WTC11 (cell line): Measurements from ENCODE around the gene PPFIBP1.

Experiments used
- ATF2 ChIP-seq: sonication (generic); formaldehyde crosslinking; IDR thresholded peaks from 2 replicates; pipeline ENCODE4 v1.8.1; 2022; ENCODE audit warnings: low read depth, missing genetic modification reagents, borderline replicate concordance
- ATF3 ChIP-seq: sonication (generic); formaldehyde crosslinking; conservative IDR thresholded peaks from 2 replicates; pipeline ENCODE4 v1.8.1; 2022; ENCODE audit warnings: mild to moderate bottlenecking, missing genetic modification reagents
- CTCF ChIP-seq: fragments of 200-600 bp; IDR thresholded peaks from 2 replicates; pipeline ENCODE4 v1.8.0; 2022; ENCODE audit warnings: antibody characterized with exemption
- JUN ChIP-seq: sonication (generic); formaldehyde crosslinking; IDR thresholded peaks from 2 replicates; pipeline ENCODE4 v1.8.0; 2023; ENCODE audit warnings: mild to moderate bottlenecking, missing genetic modification reagents
- MAX ChIP-seq: sonication (generic); formaldehyde crosslinking; IDR thresholded peaks from 2 replicates; pipeline ENCODE4 v1.8.0; 2022; ENCODE audit warnings: mild to moderate bottlenecking, missing genetic modification reagents
- PRDM15 ChIP-seq: sonication (generic); formaldehyde crosslinking; IDR thresholded peaks from 2 replicates; pipeline ENCODE4 v1.8.0; 2022; ENCODE audit warnings: missing genetic modification reagents
- SMAD3 ChIP-seq: sonication (generic); formaldehyde crosslinking; IDR thresholded peaks from 2 replicates; pipeline ENCODE4 v1.8.0; 2022; ENCODE audit warnings: missing genetic modification reagents, mild to moderate bottlenecking, borderline replicate concordance
- SP1 ChIP-seq: sonication (generic); formaldehyde crosslinking; conservative IDR thresholded peaks from 2 replicates; pipeline ENCODE4 v1.8.1; 2022; ENCODE audit warnings: missing genetic modification reagents
- ZBTB21 ChIP-seq: sonication (generic); formaldehyde crosslinking; IDR thresholded peaks from 2 replicates; pipeline ENCODE4 v1.8.1; 2023; ENCODE audit warnings: mild to moderate bottlenecking, missing genetic modification reagents, borderline replicate concordance
- ZNF121 ChIP-seq: sonication (generic); formaldehyde crosslinking; IDR thresholded peaks from 2 replicates; pipeline ENCODE4 v1.8.0; 2023; ENCODE audit warnings: missing genetic modification reagents

GRCh38 chr12:27723212-27723611, 199.2 kb downstream of the PPFIBP1 start:
- no peak for TF ChIP-seq CTCF
- no peak for TF ChIP-seq MAX (CRISPR knock-in tag)
- no peak for TF ChIP-seq PRDM15 (CRISPR knock-in tag)
- TF ChIP-seq SP1: no peak
- no peak for TF ChIP-seq ATF3
- no peak for TF ChIP-seq JUN (CRISPR knock-in tag)
- no peak for TF ChIP-seq ZBTB21 (CRISPR knock-in tag)
- no peak for TF ChIP-seq ZNF121
- TF ChIP-seq SMAD3 (CRISPR knock-in tag): no peak
- TF ChIP-seq ATF2 (CRISPR knock-in tag): no peak
